HEK293 (cell line): Measurements from ENCODE around the gene SCUBE1.

Experiments
- CTCF ChIA-PET: fragments of 350-600 bp; formaldehyde crosslinking; extraction: SDS; loops from one replicate; lab custom pipeline; 2021; ENCODE audit warnings: antibody characterized with exemption; lab: Yijun Ruan, JAX
- POLR2A ChIA-PET: fragments of 300-600 bp; formaldehyde crosslinking; extraction: SDS; loops from one replicate; lab custom pipeline; 2020; ENCODE audit warnings: antibody characterized with exemption, inconsistent platforms; lab: Yijun Ruan, JAX
- H3K27ac ChIP-seq: fragments of 200-500 bp; sonication (Bioruptor generic); 2 replicates; pipeline ENCODE4 v1.5.1; 2014; ENCODE audit warnings: low read depth, low read length, control low read depth, inconsistent platforms; ENCODE audit errors: extremely low read depth
- H3K36me3 ChIP-seq, 2 experiments: fragments of 200-500 bp in 1 of 2; sonication (Bioruptor generic) in 1 of 2; 1 replicate in 1 of 2; 2 replicates in 1 of 2; pipeline ENCODE4 v1.5.1; 2014 to 2017; ENCODE audit warnings: inconsistent platforms in 2 of 2, low read length in 2 of 2; ENCODE audit not compliant: control insufficient read depth in 2 of 2, insufficient read depth in 1 of 2
- H3K4me1 ChIP-seq: fragments of 200-500 bp; sonication (Bioruptor generic); 2 replicates; pipeline ENCODE4 v1.5.1; 2014; ENCODE audit warnings: mild to moderate bottlenecking, low read length, inconsistent platforms; ENCODE audit not compliant: control insufficient read depth, insufficient read depth
- H3K4me3 ChIP-seq: 2 replicates; pipeline ENCODE4 v1.5.1; 2011; ENCODE audit warnings: low read depth, mild to moderate bottlenecking, control low read depth, low read length, moderate library complexity
- H3K9me3 ChIP-seq: fragments of 200-500 bp; sonication (Bioruptor generic); 2 replicates; pipeline ENCODE4 v1.5.1; 2014; ENCODE audit warnings: low read depth, low read length, inconsistent platforms; ENCODE audit not compliant: control insufficient read depth, insufficient read depth
- KLF1 ChIP-seq: fragments of 450-650 bp; formaldehyde crosslinking; IDR thresholded peaks from 2 replicates; pipeline ENCODE4 v1.5.1; 2016; ENCODE audit warnings: missing biosample characterization, missing genetic modification characterization
- SCRT2 ChIP-seq: fragments of 450-650 bp; formaldehyde crosslinking; IDR thresholded peaks from 2 replicates; pipeline ENCODE4 v1.5.1; 2016; ENCODE audit warnings: missing biosample characterization, missing genetic modification characterization
- SETDB1 ChIP-seq: IDR thresholded peaks from one replicate; pipeline ENCODE4 v1.6.1; 2017; ENCODE audit warnings: mild to moderate bottlenecking, low read length, moderate library complexity, mixed read lengths; ENCODE audit not compliant: insufficient read length
- ZBTB1 ChIP-seq: fragments of 450-650 bp; formaldehyde crosslinking; IDR thresholded peaks from 2 replicates; pipeline ENCODE4 v1.5.1; 2016; ENCODE audit warnings: missing biosample characterization, missing genetic modification characterization
- ZBTB8A ChIP-seq: fragments of 450-650 bp; formaldehyde crosslinking; IDR thresholded peaks from 2 replicates; pipeline ENCODE4 v1.5.1; 2016; ENCODE audit warnings: missing biosample characterization, missing genetic modification characterization
- ZFP69B ChIP-seq: fragments of 450-650 bp; formaldehyde crosslinking; IDR thresholded peaks from 2 replicates; pipeline ENCODE4 v1.5.1; 2016; ENCODE audit warnings: missing biosample characterization, missing genetic modification characterization
- ZNF155 ChIP-seq: fragments of 450-650 bp; formaldehyde crosslinking; IDR thresholded peaks from 2 replicates; pipeline ENCODE4 v1.5.1; 2016; ENCODE audit warnings: missing biosample characterization, missing genetic modification characterization
- ZNF221 ChIP-seq: fragments of 450-650 bp; formaldehyde crosslinking; IDR thresholded peaks from 2 replicates; pipeline ENCODE4 v1.5.1; 2017; ENCODE audit warnings: missing biosample characterization, missing genetic modification characterization, borderline replicate concordance
- ZNF350 ChIP-seq: fragments of 450-650 bp; formaldehyde crosslinking; IDR thresholded peaks from 2 replicates; pipeline ENCODE4 v1.5.0; 2017; ENCODE audit warnings: missing biosample characterization, mild to moderate bottlenecking, missing genetic modification characterization
- ZNF404 ChIP-seq: fragments of 450-650 bp; formaldehyde crosslinking; IDR thresholded peaks from 2 replicates; pipeline ENCODE4 v1.5.1; 2017; ENCODE audit warnings: missing biosample characterization, missing genetic modification characterization
- ZNF433 ChIP-seq: fragments of 450-650 bp; formaldehyde crosslinking; IDR thresholded peaks from 2 replicates; pipeline ENCODE4 v1.5.1; 2016; ENCODE audit warnings: missing biosample characterization, missing genetic modification characterization, low read depth
- ZNF555 ChIP-seq: fragments of 450-650 bp; formaldehyde crosslinking; conservative IDR thresholded peaks from 2 replicates; pipeline ENCODE4 v1.5.1; 2017; ENCODE audit warnings: missing biosample characterization, mild to moderate bottlenecking, missing genetic modification characterization, inconsistent platforms
- ZNF596 ChIP-seq: fragments of 450-650 bp; IDR thresholded peaks from 2 replicates; pipeline ENCODE4 v1.5.0; 2018; ENCODE audit warnings: missing biosample characterization, mild to moderate bottlenecking, missing genetic modification characterization, moderate library complexity
- ZNF624 ChIP-seq: fragments of 450-650 bp; formaldehyde crosslinking; IDR thresholded peaks from 2 replicates; pipeline ENCODE4 v1.5.1; 2017; ENCODE audit warnings: missing biosample characterization, missing genetic modification characterization
- TF ChIP-seq, protein P1 (sequence below): fragments of 450-650 bp; formaldehyde crosslinking; IDR thresholded peaks from 2 replicates; pipeline ENCODE4 v1.5.1; 2016; ENCODE audit warnings: missing biosample characterization, missing genetic modification characterization
- TF ChIP-seq, protein P2 (sequence below): fragments of 450-650 bp; formaldehyde crosslinking; conservative IDR thresholded peaks from 2 replicates; pipeline ENCODE4 v1.5.1; 2016; ENCODE audit warnings: low read depth, missing biosample characterization, missing genetic modification characterization
- TF ChIP-seq, protein P3 (sequence below): fragments of 450-650 bp; formaldehyde crosslinking; IDR thresholded peaks from 2 replicates; pipeline ENCODE4 v1.5.1; 2016; ENCODE audit warnings: missing biosample characterization, missing genetic modification characterization
- TF ChIP-seq, protein P4 (sequence below): fragments of 450-650 bp; formaldehyde crosslinking; IDR thresholded peaks from 2 replicates; pipeline ENCODE4 v1.5.1; 2016; ENCODE audit warnings: missing biosample characterization, missing genetic modification characterization
- TF ChIP-seq, protein P5 (sequence below): fragments of 450-650 bp; formaldehyde crosslinking; IDR thresholded peaks from 2 replicates; pipeline ENCODE4 v1.5.1; 2016; ENCODE audit warnings: missing biosample characterization, missing genetic modification characterization
- TF ChIP-seq, protein P6 (sequence below): fragments of 450-650 bp; formaldehyde crosslinking; IDR thresholded peaks from 2 replicates; pipeline ENCODE4 v1.5.1; 2016; ENCODE audit warnings: missing biosample characterization, missing genetic modification characterization

SCUBE1 gene

DNA sequence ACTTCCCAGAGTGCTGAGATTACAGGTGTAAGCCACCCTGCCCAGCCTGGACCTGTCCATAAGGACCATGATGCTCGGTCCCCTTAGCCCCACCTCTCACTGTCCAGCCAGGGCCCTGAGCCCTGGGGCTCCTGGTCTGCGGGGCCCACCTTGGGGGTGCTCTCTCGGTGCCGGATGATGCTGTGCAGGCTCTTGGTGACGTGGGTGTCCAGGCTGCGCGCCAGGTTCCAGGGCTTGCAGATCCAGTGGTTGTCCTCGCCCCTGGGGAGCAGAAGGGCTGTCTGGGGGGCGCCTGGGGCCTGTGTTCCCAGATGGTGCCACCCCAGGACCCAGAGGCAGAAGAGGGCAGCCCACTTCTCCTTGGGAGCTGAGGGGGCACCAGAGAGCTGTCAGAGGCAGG lies 169.6 kb downstream of the SCUBE1 start (continued):
- TF ChIP-seq, protein P1, sequence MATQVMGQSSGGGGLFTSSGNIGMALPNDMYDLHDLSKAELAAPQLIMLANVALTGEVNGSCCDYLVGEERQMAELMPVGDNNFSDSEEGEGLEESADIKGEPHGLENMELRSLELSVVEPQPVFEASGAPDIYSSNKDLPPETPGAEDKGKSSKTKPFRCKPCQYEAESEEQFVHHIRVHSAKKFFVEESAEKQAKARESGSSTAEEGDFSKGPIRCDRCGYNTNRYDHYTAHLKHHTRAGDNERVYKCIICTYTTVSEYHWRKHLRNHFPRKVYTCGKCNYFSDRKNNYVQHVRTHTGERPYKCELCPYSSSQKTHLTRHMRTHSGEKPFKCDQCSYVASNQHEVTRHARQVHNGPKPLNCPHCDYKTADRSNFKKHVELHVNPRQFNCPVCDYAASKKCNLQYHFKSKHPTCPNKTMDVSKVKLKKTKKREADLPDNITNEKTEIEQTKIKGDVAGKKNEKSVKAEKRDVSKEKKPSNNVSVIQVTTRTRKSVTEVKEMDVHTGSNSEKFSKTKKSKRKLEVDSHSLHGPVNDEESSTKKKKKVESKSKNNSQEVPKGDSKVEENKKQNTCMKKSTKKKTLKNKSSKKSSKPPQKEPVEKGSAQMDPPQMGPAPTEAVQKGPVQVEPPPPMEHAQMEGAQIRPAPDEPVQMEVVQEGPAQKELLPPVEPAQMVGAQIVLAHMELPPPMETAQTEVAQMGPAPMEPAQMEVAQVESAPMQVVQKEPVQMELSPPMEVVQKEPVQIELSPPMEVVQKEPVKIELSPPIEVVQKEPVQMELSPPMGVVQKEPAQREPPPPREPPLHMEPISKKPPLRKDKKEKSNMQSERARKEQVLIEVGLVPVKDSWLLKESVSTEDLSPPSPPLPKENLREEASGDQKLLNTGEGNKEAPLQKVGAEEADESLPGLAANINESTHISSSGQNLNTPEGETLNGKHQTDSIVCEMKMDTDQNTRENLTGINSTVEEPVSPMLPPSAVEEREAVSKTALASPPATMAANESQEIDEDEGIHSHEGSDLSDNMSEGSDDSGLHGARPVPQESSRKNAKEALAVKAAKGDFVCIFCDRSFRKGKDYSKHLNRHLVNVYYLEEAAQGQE (tag by site-specific recombination): no peak
- TF ChIP-seq ZBTB8A (tag by site-specific recombination) (no peak), ZNF596 (tag by site-specific recombination) (no peak)

DNA sequence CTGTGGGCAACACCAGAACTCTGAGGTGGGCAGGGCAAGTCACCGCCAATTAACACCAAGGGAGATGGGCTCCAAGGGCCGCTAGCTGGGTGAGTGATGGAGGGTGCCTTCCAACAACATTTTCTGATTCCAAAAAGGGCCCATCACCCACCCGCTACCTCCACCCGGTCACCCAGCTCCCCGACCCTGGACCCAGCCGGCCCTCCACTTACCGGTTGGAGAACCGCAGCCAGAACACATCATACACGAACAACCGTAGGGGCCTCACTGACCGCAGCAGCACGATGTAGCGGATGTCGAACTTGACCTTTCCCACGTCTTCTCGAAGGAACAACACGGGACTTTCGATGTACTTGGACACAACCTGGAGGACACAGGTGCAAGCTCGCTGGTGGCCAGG lies 171.0 kb downstream of the SCUBE1 start:
- CTCF ChIA-PET: no interaction called here
- POLR2A ChIA-PET: interaction anchor here (1.4 kb wide), 1 partner anchor 16 kb away, joined by 3 read pairs; no protein-coding TSS in a partner anchor
- H3K36me3 ChIP-seq: peaks cover 28 to 94% of the 10 kb centered on the region in 2 experiments; a peak in 2 of 3 replicates

DNA sequence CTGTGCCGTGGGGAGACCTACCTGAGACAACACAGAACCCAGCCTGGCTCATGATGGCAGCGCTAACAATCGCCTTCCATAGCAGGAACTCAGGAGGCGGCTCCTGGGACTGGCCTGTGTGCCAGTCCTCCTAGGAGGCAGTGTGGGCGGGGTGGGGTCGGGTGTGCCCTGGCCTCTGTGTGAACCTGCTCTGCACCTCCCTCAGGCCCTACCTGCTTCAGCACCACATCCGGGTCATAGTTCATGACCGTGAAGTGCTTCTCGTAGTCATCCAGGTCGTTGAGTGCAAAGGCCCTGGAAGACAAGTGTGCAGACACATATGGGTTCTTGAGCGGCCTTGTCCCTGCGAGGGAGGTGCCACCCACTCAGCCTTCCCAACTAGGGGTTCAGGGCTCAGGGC lies 171.6 kb downstream of the SCUBE1 start:
- Histone ChIP-seq H3K4me1 (no peaks in the 10 kb centered on the region), H3K9me3 (no peaks in the 10 kb centered on the region), H3K27ac (no peak overlapping the region), H3K36me3 (peaks cover 23 to 93% of the 10 kb centered on the region in 2 experiments; a peak in 2 of 3 replicates), H3K4me3 (no peak overlapping the region)
- CTCF ChIA-PET: no interaction called here
- POLR2A ChIA-PET: interaction anchor here (1.4 kb wide), 1 partner anchor 16 kb away, joined by 3 read pairs; no protein-coding TSS in a partner anchor
- TF ChIP-seq, protein P2, sequence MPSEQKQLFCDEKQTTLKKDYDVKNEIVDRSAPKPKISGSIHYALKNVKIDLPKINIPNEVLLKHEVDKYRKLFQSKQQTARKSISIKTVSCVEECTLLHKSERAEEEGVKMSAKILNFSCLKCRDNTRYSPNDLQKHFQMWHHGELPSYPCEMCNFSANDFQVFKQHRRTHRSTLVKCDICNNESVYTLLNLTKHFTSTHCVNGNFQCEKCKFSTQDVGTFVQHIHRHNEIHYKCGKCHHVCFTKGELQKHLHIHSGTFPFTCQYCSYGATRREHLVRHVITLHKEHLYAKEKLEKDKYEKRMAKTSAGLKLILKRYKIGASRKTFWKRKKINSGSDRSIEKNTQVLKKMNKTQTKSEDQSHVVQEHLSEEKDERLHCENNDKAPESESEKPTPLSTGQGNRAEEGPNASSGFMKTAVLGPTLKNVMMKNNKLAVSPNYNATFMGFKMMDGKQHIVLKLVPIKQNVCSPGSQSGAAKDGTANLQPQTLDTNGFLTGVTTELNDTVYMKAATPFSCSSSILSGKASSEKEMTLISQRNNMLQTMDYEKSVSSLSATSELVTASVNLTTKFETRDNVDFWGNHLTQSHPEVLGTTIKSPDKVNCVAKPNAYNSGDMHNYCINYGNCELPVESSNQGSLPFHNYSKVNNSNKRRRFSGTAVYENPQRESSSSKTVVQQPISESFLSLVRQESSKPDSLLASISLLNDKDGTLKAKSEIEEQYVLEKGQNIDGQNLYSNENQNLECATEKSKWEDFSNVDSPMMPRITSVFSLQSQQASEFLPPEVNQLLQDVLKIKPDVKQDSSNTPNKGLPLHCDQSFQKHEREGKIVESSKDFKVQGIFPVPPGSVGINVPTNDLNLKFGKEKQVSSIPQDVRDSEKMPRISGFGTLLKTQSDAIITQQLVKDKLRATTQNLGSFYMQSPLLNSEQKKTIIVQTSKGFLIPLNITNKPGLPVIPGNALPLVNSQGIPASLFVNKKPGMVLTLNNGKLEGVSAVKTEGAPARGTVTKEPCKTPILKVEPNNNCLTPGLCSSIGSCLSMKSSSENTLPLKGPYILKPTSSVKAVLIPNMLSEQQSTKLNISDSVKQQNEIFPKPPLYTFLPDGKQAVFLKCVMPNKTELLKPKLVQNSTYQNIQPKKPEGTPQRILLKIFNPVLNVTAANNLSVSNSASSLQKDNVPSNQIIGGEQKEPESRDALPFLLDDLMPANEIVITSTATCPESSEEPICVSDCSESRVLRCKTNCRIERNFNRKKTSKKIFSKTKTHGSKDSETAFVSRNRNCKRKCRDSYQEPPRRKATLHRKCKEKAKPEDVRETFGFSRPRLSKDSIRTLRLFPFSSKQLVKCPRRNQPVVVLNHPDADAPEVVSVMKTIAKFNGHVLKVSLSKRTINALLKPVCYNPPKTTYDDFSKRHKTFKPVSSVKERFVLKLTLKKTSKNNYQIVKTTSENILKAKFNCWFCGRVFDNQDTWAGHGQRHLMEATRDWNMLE (tag by site-specific recombination): no peak
- no peak for TF ChIP-seq ZNF404 (tag by site-specific recombination)
- TF ChIP-seq KLF1 (tag by site-specific recombination): peak; percentile 34
- TF ChIP-seq ZNF155 (tag by site-specific recombination): no peak
- TF ChIP-seq ZNF624: no peak
- TF ChIP-seq SETDB1: no peak
- TF ChIP-seq SCRT2 (tag by site-specific recombination): no peak
- TF ChIP-seq, protein P3, sequence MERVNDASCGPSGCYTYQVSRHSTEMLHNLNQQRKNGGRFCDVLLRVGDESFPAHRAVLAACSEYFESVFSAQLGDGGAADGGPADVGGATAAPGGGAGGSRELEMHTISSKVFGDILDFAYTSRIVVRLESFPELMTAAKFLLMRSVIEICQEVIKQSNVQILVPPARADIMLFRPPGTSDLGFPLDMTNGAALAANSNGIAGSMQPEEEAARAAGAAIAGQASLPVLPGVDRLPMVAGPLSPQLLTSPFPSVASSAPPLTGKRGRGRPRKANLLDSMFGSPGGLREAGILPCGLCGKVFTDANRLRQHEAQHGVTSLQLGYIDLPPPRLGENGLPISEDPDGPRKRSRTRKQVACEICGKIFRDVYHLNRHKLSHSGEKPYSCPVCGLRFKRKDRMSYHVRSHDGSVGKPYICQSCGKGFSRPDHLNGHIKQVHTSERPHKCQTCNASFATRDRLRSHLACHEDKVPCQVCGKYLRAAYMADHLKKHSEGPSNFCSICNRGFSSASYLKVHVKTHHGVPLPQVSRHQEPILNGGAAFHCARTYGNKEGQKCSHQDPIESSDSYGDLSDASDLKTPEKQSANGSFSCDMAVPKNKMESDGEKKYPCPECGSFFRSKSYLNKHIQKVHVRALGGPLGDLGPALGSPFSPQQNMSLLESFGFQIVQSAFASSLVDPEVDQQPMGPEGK (tag by site-specific recombination): no peak

More for the DNA sequence above, 171.0 kb downstream of the SCUBE1 start:
- no peak overlapping the region for H3K4me3 ChIP-seq
- H3K4me1 ChIP-seq: no peaks in the 10 kb centered on the region
- no peaks in the 10 kb centered on the region for H3K9me3 ChIP-seq
- H3K27ac ChIP-seq: no peak overlapping the region
- TF ChIP-seq ZNF350 (tag by site-specific recombination) (no peak), ZFP69B (tag by site-specific recombination) (no peak), ZBTB1 (no peak), ZNF433 (tag by site-specific recombination) (no peak), ZNF555 (tag by site-specific recombination) (no peak), ZNF221 (tag by site-specific recombination) (no peak)
- TF ChIP-seq, protein P4, sequence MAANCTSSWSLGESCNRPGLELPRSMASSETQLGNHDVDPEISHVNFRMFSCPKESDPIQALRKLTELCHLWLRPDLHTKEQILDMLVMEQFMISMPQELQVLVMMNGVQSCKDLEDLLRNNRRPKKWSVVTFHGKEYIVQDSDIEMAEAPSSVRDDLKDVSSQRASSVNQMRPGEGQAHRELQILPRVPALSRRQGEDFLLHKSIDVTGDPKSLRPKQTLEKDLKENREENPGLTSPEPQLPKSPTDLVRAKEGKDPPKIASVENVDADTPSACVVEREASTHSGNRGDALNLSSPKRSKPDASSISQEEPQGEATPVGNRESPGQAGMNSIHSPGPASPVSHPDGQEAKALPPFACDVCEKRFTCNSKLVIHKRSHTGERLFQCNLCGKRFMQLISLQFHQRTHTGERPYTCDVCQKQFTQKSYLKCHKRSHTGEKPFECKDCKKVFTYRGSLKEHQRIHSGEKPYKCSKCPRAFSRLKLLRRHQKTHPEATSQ (tag by site-specific recombination): no peak
- TF ChIP-seq, protein P5, sequence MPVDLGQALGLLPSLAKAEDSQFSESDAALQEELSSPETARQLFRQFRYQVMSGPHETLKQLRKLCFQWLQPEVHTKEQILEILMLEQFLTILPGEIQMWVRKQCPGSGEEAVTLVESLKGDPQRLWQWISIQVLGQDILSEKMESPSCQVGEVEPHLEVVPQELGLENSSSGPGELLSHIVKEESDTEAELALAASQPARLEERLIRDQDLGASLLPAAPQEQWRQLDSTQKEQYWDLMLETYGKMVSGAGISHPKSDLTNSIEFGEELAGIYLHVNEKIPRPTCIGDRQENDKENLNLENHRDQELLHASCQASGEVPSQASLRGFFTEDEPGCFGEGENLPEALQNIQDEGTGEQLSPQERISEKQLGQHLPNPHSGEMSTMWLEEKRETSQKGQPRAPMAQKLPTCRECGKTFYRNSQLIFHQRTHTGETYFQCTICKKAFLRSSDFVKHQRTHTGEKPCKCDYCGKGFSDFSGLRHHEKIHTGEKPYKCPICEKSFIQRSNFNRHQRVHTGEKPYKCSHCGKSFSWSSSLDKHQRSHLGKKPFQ (tag by site-specific recombination): no peak
- TF ChIP-seq, protein P6, sequence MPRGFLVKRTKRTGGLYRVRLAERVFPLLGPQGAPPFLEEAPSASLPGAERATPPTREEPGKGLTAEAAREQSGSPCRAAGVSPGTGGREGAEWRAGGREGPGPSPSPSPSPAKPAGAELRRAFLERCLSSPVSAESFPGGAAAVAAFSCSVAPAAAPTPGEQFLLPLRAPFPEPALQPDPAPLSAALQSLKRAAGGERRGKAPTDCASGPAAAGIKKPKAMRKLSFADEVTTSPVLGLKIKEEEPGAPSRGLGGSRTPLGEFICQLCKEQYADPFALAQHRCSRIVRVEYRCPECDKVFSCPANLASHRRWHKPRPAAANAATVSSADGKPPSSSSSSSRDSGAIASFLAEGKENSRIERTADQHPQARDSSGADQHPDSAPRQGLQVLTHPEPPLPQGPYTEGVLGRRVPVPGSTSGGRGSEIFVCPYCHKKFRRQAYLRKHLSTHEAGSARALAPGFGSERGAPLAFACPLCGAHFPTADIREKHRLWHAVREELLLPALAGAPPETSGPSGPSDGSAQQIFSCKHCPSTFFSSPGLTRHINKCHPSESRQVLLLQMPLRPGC (tag by site-specific recombination): no peak
